H1 (cell line): ENCODE data around the gene HOXB3.

ENCODE experiments used
- CEBPB ChIP-seq: IDR thresholded peaks from 2 replicates; pipeline ENCODE4 v1.6.1; 2012; ENCODE audit warnings: low read depth, low read length
- CHD7 ChIP-seq: fragments of 300-600 bp; sonication (generic); IDR thresholded peaks from 2 replicates; pipeline ENCODE4 v1.7.1; 2012; ENCODE audit warnings: low read length, moderate library complexity, mild to moderate bottlenecking, inconsistent platforms; ENCODE audit not compliant: insufficient replicate concordance
- CTCF ChIP-seq, 3 experiments: IDR thresholded peaks; 1 replicate in 2 of 3; 2 replicates in 1 of 3; pipeline versions ENCODE4 v1.5.1 to v1.6.1; 2011; ENCODE audit warnings: low read length in 3 of 3, mild to moderate bottlenecking in 3 of 3, inconsistent platforms in 2 of 3, low read depth in 1 of 3, moderate library complexity in 1 of 3; ENCODE audit not compliant: insufficient read depth in 1 of 3; ENCODE audit errors: control extremely low read depth in 1 of 3
- GTF2F1 ChIP-seq: IDR thresholded peaks from 2 replicates; pipeline ENCODE4 v1.6.1; 2012; ENCODE audit warnings: low read depth, low read length, improper control_type of control experiment, borderline replicate concordance
- JUN ChIP-seq: IDR thresholded peaks from 2 replicates; pipeline ENCODE4 v1.6.1; 2011; ENCODE audit warnings: low read depth, mild to moderate bottlenecking, improper control_type of control experiment, low read length
- JUND ChIP-seq: IDR thresholded peaks from 2 replicates; pipeline ENCODE4 v1.6.1; 2011; ENCODE audit warnings: mild to moderate bottlenecking, improper control_type of control experiment, low read length
- POLR2AphosphoS5 ChIP-seq: IDR thresholded peaks from 2 replicates; pipeline ENCODE4 v1.6.1; 2011; ENCODE audit warnings: low read depth, low read length
- POU5F1 ChIP-seq: IDR thresholded peaks from 2 replicates; pipeline ENCODE4 v1.6.1; 2011; ENCODE audit warnings: low read depth, mild to moderate bottlenecking, low read length, moderate library complexity
- RAD21 ChIP-seq, 2 experiments: IDR thresholded peaks in 1 of 2; conservative IDR thresholded peaks in 1 of 2; 2 replicates each; pipeline ENCODE4 v1.6.1; 2011; ENCODE audit warnings: low read depth in 2 of 2, low read length in 2 of 2, improper control_type of control experiment in 1 of 2, inconsistent platforms in 1 of 2, mild to moderate bottlenecking in 1 of 2, moderate library complexity in 1 of 2
- SIRT6 ChIP-seq: IDR thresholded peaks from one replicate; pipeline ENCODE4 v1.7.1; 2012; ENCODE audit warnings: low read length, inconsistent platforms
- SP2 ChIP-seq: IDR thresholded peaks from 2 replicates; pipeline ENCODE4 v1.6.1; 2012; ENCODE audit warnings: mild to moderate bottlenecking, low read length, inconsistent platforms
- TAF1 ChIP-seq: IDR thresholded peaks from 2 replicates; pipeline ENCODE4 v1.6.1; 2011; ENCODE audit warnings: mild to moderate bottlenecking, low read depth, low read length

DNA sequence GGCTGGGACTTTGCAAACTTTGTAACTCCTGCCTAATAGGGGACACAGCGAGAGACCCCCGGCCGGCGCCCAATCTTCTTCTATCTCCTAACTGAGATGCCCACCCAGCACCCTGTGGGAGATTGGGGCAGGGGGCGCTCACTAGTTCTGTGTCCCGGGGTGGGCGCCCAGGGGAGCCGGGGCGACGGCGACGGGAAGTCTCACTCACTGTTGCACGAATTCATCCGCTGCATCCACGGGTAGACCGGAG lies 7.4 kb upstream of the HOXB3 start:
- TF ChIP-seq POU5F1 (no peak), TAF1 (no peak), CTCF (IDR thresholded peaks at IDR 0.05; ENCODE audit: control extremely low read depth in 1 of 3, insufficient read depth in 1 of 3, low read depth in 1 of 3, low read length in 3 of 3) (no peak), CEBPB (no peak), GTF2F1 (no peak), SP2 (no peak), CHD7 (no peak), SIRT6 (no peak), RAD21 (IDR thresholded peaks at IDR 0.05 in 1 of 2, conservative IDR thresholded peaks at IDR 0.05 in 1 of 2; ENCODE audit: low read depth in 2 of 2, low read length in 2 of 2) (no peak), POLR2AphosphoS5 (no peak), JUND (no peak), JUN (no peak)
